Measurements from ENCODE around the gene MYMX.

DNA sequence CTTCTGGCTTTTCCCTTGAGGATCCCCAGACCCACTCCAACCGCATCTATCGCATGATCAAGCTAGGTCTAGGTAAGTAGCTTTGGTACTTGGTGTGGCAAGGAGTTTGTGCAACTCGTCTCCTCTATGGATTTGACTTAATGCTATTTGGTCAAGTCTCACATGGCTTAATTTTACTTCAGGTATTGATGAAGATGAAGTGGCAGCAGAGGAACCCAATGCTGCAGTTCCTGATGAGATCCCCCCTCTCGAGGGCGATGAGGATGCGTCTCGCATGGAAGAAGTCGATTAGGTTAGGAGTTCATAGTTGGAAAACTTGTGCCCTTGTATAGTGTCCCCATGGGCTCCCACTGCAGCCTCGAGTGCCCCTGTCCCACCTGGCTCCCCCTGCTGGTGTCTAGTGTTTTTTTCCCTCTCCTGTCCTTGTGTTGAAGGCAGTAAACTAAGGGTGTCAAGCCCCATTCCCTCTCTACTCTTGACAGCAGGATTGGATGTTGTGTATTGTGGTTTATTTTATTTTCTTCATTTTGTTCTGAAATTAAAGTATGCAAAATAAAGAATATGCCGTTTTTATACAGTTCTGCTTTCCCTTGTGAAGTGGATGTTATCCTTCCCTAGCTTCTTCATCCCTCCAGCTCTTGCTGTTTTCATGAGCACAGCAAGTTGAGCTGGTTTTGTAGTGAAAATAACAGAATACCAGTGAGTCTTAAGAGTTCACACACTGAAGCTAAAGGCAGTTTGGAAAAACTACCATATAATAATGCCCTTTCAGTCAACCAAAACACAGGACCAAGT is 36.8 kb downstream of the MYMX start:
- TF ChIP-seq CTCF (IDR thresholded peaks at IDR 0.05; ENCODE audit: low read depth, low read length) (peak; percentile 60), EZH2phosphoT487 (IDR thresholded peaks at IDR 0.05; ENCODE audit: low read depth) (no peak)
